ENCODE results near the gene NRK.
"Not testable (repeated sequence)": the region's sequence is repeated elsewhere in the genome, so short reads cannot be mapped to it uniquely, and the experiment has no call there.

Gene NRK, protein sequence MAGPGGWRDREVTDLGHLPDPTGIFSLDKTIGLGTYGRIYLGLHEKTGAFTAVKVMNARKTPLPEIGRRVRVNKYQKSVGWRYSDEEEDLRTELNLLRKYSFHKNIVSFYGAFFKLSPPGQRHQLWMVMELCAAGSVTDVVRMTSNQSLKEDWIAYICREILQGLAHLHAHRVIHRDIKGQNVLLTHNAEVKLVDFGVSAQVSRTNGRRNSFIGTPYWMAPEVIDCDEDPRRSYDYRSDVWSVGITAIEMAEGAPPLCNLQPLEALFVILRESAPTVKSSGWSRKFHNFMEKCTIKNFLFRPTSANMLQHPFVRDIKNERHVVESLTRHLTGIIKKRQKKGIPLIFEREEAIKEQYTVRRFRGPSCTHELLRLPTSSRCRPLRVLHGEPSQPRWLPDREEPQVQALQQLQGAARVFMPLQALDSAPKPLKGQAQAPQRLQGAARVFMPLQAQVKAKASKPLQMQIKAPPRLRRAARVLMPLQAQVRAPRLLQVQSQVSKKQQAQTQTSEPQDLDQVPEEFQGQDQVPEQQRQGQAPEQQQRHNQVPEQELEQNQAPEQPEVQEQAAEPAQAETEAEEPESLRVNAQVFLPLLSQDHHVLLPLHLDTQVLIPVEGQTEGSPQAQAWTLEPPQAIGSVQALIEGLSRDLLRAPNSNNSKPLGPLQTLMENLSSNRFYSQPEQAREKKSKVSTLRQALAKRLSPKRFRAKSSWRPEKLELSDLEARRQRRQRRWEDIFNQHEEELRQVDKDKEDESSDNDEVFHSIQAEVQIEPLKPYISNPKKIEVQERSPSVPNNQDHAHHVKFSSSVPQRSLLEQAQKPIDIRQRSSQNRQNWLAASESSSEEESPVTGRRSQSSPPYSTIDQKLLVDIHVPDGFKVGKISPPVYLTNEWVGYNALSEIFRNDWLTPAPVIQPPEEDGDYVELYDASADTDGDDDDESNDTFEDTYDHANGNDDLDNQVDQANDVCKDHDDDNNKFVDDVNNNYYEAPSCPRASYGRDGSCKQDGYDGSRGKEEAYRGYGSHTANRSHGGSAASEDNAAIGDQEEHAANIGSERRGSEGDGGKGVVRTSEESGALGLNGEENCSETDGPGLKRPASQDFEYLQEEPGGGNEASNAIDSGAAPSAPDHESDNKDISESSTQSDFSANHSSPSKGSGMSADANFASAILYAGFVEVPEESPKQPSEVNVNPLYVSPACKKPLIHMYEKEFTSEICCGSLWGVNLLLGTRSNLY (N-terminal part only)

DNA sequence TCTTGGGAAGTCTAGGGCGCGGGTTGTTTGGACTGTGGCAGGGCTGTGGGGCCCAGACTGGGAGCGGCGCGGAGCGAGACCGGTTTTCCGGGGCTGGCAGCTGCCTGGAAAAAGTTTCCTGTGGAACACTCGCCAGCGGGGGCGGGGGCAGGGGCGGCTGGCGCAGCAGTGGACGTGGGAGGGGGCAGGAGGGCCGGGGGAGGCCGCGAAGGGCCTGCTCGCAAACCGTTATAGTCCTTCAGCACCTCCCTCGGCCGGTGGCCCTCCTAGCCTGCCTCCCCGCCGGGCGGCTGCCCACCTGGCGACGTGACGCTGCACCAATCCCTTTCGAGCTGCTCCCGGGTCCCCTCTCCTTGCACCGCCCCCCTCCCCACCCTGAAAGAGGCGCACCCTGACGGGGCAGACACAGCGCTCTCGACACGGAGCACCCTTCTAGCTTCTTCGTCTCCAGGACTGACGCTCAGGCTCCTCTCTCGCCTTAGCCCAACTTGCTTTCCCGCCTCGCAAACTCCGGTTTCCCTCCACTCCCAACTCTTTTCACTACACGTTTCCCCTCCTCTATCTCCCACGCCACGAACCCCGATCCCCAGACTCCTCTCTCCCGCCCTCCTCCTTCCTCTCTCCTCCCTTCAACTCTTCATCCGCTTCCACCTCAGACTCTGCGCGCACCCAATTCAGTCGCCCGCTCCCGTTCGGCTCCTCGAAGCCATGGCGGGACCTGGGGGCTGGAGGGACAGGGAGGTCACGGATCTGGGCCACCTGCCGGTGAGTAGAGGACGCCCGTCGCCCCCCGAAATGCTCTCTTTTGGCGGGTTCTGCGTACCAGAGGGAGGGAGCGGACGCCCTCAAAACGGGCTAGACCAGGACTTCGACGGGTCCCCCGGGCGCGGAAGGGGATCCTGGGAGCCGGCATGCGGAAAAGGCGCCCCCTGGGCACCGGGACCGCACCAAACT lies at the start of gene NRK:
NRK (plus strand) TSS at position 402 of the 954 bp plus-strand sequence; CDS start at position 709, 307 bp downstream.
- DNase-seq = no peak

DNA sequence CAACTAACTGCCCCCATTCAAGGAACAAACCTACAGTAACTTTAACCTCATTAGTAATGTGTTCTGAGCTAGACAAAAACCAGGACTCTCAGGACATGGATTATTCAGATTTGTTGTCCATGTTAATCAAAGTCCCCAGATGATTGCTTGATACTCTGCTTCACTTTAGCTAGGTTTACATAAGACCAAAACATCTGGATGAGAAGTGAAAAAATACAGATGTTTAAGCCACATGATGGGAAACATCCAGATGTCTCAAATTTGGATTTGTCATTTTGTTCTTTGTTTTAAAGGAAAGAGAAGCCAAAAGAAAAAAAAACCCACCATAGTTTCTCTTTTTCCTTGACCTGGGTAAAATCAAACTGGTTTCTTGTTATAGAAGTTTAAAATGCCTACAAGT lies 48.5 kb upstream of the NRK start:
- no peak for DNase-seq

DNA sequence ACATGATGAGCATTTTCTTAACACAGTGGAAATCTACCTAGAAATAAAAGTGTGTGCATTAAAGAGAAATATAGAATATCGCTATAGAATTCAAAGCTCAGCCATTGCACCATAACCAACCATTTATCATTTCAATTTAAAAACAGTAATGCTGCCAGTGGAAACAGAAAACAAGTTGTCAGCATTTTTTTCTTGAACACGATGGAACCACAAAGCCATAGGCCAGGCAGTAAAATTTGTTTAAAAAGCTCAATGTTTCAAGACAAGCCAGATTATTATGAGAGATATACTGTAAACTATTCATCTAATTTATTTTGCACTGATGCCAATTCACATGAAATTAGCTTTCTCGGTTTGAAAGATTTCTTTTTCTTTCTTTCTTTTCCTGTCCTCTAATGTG lies 46.7 kb upstream of the NRK start:
- no peak for DNase-seq

DNA sequence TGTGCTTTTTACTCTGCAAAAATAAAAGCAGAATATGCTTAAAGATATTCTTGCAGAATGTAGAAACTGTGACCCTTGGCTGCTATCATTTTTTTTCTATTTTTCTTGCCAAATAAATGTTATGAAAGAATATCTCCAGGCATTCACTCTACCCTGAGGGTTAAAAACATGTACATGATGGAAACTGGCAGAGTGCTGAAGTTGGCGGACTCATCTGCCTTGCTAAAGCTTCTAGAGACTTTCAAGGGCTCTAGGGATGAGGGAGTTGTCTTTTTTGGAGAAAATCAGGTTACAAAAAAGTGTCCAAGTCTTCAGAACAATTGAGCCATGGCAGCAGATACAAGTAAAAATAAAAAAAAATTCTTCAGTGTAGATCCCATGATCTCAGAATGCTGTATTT lies 40.5 kb upstream of the NRK start:
- no peak for DNase-seq

DNA sequence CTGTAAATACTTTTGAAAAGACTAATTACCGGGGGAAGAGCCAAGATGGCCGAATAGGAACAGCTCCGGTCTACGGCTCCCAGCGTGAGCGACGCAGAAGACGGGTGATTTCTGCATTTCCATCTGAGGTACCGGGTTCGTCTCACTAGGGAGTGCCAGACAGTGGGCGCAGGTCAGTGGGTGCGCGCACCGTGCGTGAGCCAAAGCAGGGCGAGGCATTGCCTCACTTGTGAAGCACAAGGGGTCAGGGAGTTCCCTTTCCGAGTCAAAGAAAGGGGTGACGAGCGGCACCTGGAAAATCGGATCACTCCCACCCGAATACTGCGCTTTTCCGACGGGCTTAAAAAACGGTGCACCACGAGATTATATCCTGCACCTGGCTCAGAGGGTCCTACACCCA lies 25.5 kb upstream of the NRK start:
- not testable (repeated sequence) for DNase-seq

DNA sequence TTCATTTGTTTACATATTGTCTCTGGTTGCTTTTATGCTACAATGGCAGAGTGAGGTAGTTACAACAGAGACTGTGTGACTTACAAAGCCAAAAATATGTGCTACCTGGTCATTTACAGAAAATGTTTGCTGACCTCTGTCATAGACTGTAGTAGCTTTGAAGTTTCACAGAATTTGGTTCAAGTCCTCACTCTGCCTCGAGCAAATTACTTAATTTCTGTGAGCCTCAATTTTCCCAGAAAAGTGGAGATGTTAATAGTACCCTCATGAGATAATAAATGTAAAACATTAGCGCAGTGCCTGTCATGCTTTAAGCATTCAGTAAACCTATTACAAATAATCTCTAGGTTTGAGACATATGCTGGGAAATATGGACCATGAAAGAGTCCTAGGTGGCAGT lies 18.4 kb upstream of the NRK start:
- no peak for DNase-seq

DNA sequence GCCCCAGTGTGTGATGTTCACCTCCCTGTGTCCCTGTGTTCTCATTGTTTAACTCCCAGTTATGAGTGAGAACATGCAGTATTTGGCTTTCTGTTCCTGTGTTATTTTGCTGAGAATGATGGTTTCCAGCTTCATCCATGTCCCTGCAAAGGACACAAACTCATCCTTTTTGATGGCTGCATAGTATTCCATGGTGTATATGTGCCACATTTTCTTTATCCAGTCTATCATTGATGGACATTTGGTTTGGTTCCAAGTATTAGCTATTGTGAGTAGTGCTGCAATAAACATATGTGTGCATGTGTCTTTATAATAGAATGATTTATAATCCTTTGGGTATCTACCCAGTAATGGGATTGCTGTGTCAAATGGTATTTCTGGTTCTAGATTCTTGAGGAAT lies 16.7 kb upstream of the NRK start:
- DNase-seq = not testable (repeated sequence)

DNA sequence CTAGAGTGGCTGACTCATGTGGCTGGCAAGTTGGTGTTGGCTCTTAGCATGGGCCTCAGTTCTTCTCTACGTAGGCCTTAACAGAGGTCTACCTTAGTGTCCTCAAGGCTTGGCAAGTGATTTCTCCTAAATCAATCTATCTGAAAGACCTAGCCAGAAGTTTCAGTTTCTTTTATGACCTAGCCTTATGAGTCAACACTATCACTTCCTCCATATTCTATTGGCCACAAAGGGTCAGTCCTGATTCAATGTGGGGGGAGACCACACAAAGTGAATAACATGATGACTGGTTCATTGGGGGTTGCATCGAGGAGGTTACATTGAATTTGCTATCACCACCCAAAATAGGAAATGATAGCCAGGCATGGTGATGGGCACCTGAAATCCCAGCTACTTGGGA lies 5.8 kb upstream of the NRK start:
- no peak for DNase-seq

DNA sequence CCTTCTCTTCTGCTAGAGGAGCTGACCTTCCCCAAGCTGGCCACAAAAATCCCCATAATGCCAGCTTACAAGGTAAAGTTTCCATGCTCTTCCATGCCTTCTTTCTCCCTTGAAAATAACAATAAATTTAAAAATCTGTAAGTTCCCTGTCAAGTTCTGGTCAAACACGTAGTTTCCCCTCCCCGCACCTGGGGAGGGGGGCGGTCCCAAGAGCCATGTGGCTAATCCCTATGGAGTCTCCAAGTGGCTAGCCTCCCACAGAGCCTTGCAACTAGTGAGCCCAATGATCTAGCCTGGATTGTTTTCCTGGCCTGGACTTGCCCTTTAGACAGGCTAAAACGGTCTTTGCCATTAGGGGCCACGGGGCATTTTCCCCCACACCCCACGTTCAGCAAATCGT lies 2.1 kb upstream of the NRK start:
- DNase-seq = no peak

DNA sequence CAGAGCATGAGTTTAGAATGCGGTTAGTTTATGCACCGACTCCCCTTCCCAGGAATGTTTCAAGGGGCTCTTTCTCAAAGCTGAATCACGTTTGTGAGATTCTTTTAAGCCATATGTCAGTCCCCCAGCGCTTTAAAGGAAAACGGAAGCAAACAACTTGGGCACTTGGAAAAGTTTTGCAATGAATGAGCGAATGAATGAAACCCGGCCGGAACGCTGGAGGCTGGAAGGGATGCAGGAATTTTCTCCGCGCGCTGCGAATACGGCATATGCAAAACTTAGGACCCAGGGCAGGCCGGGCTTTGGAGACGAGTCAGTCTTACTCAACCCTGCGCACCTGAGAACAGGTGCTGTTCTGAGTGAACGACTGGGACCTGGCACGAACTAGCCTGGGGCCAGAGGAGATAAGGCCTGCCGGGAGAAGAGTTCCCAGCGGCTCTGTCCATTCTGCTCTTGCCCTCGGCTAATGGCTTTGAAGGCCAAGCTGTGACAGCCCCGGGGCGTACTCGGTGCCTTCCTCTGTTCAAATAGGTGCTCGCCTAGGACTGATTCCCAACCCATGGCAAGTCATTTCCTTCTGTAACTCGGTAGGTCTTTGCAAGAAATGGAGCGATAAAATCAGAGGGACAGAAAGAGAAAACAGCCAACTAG lies 743 bp upstream of the NRK start:
- DNase-seq = no peak

DNA sequence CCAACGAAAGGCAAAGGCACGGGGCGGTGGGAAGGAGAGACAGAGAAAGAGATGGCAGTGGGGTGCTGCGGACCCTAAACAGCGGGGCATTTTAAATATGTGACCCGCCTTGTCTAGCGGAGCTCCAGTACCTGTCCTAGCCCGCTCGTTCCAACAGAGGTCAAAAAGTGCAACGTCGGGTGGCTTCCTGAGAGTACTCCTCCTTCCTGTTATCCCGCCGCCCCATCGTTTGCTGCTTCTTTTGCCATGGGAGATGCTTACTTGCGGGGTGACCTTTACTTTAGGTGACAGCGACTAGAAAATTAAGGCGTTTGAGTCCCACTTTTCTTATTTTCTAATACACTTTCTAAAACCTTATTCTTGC lies 735 bp downstream of the NRK start:
- no peak for DNase-seq

DNA sequence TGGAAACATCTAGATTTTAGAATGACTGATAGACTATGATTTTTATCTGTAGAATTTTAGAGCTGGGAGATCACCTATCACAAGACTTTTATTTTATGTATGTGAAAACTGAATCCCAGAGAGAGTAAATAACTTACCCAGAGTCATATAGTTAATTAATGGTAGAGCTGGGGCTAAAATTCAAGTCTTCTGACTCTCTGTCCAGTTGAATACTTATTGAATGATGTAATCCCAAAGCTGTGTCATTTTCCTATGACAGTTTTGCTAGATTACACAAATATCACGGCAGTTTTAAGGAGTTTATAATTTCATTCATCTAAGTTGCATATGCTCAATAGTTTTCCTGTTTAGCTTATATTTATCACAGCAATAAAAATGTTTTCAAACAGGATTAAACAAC lies 6.7 kb downstream of the NRK start:
- DNase-seq = no peak

DNA sequence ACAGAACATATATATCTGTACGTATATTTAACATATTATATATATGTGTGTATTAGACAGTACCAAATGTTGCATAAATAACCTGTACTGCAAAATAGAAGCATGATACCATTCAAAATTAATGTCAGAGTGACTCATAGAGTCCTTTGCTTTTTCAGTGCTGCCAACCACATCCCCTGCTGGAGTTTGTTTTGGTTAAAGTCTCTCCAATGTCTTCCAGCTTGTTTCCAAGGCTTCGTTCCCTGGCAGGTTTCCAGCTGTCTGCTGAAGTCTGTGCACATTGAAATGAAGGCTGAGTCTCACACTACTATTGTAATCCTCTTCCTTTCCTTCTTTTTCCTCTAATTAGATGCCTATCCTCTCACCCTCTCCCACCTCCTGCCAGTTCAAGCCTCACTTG lies 14.9 kb downstream of the NRK start:
- DNase-seq = no peak

DNA sequence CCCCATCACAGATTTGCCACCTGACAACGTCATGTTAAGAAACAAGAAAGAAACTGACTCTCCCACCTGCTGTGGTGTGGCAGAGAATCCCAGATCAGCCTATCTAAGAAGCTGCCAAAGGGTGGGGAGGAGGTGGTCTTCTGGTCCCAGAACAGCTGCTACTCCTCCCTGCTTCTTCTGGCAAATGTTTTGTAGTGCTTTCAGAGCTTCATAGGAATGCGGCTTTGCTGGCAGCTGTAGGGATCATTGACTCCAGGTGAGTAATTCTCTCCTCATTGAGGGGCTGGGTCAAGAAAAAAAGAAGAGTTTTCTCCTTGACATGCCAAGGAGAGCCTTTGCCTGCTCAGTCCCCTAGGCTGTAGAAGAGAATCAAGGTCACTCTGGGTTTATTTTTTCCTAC lies 23.3 kb downstream of the NRK start:
- no peak for DNase-seq

DNA sequence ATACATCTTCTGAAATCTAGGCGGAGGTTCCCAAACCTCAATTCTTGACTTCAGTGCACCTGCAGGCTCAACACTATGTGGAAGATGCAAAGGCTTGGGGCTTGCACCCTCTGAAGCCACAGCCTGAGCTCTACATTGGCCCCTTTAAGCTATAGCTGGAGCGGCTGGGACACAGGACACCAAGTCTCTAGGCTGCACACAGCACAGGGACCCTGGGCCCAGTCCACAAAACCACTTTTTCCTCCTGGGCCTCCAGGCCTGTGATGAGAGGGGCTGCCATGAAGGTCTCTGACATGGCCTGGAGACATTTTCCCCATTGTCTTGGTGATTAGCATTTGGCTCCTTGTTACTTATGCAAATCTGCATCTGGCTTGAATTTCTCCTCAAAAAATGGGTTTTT lies 27.8 kb downstream of the NRK start:
- not testable (repeated sequence) for DNase-seq

DNA sequence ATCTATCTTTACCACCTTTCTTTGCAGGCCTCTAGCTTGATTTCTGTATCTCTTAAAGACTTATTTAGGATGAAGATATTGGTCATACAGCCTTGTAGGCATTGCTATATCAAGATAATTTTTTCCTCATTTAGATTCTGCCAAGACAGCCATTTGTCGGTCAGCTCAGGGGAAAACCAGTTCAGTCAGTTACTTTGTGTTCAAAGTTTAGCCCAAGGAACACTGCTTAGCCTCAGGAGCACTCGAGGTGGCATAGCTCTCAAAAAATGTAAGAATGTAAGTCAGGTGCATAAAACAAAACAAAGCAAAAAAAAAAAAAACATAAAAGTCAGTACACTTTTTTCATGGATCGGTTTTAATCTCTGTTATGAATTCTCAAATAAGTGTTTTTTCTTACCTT lies 43.4 kb downstream of the NRK start:
- DNase-seq = no peak

DNA sequence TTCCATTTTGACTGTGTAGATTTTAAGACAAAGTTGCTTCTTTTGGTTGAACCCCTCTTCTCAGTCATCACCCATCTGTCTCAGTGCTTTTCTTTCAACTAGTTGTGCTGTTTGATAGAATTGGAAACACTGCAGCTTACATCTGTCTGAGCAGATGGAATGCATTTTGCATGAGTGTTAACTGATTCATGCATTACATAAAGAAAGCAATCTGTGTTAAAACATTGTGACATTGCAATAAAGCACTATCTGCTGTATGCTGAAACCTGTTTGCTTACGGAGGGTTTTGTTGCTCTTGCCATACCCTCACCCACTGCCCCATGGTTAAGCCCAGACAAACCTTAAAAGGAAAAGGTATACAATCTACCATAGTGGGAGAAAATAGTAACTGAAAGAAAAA lies 47.4 kb downstream of the NRK start:
- DNase-seq = no peak

DNA sequence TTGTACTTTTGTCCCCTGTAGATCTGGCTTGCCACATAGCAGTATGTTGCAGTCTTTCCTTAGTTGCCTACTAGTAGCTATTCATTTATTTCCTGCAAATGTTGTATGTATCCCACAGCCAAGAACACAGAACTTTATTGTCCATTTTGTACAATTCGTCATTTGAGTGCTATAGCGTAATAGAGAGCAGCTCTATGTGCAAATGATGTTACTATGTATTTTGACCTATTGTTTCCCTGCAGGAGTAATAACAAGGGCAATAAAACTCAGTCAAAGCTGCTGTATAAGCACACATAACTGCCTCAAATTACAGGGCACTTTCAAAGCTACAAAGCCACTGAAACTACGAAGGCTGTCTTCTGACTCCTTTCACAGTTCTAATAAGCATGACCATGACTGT lies 48.1 kb downstream of the NRK start:
- DNase-seq = no peak

DNA sequence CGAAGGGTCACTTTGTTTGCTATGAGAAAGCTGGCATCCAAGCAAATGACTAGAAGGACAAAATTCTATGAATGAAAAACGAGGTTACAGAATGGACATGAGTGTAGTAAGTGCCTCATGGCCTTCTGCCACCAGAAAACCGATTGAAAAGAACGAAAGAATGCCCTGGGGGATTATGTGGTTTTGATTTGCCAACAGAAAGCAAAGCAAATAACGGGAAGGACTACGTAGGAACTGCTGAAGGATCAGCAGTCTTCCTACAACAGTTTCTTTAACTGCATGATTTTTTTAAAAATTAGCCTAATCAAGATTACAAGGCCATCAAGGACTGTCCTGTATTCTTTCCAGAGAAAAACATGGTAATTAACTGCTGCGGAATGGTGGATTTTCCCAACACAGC lies 50.6 kb downstream of the NRK start:
- DNase-seq = no peak

DNA sequence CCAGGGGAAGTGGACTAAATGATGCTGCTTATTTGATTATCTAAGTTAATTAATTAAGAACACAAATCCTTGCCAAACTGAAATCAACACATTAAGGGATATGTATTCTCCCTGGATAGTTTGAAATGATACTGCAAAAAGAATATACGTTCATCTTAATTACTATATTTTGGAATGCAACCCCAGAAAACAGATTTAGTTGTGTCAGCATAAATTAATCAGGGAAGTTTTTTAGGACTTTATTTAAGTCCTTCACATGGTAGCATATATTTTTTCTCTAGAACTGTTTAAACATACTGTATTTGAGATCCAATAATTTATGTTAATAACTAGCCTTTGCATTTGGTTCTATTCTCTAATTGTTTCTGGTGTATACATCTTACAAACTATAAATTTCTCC lies 52.5 kb downstream of the NRK start:
- no peak for DNase-seq

DNA sequence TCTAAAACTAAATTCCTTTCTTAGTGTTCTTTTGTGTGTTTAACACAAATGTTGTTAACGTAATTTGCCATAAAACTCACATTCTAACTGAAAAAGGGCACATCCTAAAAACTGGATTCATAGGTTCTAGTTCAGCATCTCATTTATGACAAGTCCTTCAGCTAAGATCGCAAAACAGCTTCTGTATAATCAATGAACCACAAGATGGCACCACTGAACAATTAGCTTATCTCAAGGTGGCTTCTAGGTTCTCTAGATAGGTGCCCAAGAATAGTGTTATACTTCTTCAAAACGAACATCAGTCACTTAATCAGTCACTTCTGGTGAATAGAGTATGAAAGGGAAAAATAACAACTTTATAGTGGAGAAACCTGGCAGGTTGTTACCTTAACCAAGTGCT lies 54.3 kb downstream of the NRK start:
- DNase-seq = no peak

DNA sequence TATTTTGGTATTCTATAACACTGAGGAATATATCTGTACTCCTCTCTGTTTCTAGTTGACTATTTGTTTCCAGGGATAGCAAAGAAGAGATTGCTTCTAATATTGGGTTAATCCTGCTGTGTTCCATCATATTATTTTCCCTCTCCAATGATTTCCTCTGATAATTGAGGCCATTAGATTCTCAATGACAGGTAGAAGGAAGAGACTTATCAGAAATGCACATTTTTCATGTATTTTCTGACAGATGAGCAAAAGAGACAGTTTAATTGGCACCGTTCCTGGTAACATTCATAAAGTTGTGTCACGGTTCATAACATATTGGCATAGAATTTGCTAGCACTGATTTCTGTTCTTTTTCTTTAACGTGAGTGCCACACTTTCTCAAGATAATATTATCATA lies 58.2 kb downstream of the NRK start:
- DNase-seq = no peak

All from stimulated activated CD4-positive, alpha-beta T cell treated with anti-CD3 and anti-CD28 coated beads, Interleukin-15, amount 100 ng/mL, for 24 hours (primary cell).